Esophagus squamous epithelium (tissue), 5 donors: ENCODE measurements around the gene RAP2A. TPM values are rescaled to one million over a fixed set of nuclear protein-coding genes. Genes with fewer than 3 reads are reported as not detected.

Experiments used
- DNase-seq: peaks from one replicate; lab custom pipeline; 2025; lab: John Stamatoyannopoulos, UW
- H3K27ac ChIP-seq, 4 donors: fragments of 200-600 bp; sonication (generic); one replicate each; pipeline ENCODE4 v1.5.1; 2016 to 2019; ENCODE audit warnings: mild to moderate bottlenecking in 1 of 4
- H3K27me3 ChIP-seq, 4 donors: fragments of 200-600 bp; sonication (generic); 1 replicate in 3 of 4; 2 replicates in 1 of 4; pipeline versions ENCODE4 v1.5.1 to v1.6.0; 2017 to 2021; ENCODE audit warnings: antibody characterized with exemption in 1 of 4
- H3K36me3 ChIP-seq, 3 donors: fragments of 200-600 bp; sonication (generic); one replicate each; pipeline ENCODE4 v1.5.1; 2016 to 2019
- H3K4me1 ChIP-seq, 3 donors: fragments of 200-600 bp; sonication (generic); one replicate each; pipeline ENCODE4 v1.5.1; 2017 to 2019
- H3K4me3 ChIP-seq, 4 donors: fragments of 200-600 bp; sonication (generic); 1 replicate in 3 of 4; 2 replicates in 1 of 4; pipeline ENCODE4 v1.5.1; 2016 to 2019; ENCODE audit warnings: mild to moderate bottlenecking in 2 of 4, moderate library complexity in 1 of 4
- H3K9me3 ChIP-seq, 3 donors: fragments of 200-600 bp; sonication (generic); one replicate each; pipeline ENCODE4 v1.5.1; 2016 to 2019
- CTCF ChIP-seq, 6 experiments: fragments of 450-650 bp in 4 of 6; fragments of 200-600 bp in 2 of 6; sonication (generic) in 2 of 6; IDR thresholded peaks; one replicate each; pipeline ENCODE4 v1.5.1; 2016 to 2019; ENCODE audit warnings: antibody characterized with exemption in 6 of 6, mild to moderate bottlenecking in 4 of 6, moderate library complexity in 4 of 6
- POLR2A ChIP-seq, 4 donors: fragments of 450-650 bp; IDR thresholded peaks; one replicate each; pipeline ENCODE4 v1.6.1; 2017; ENCODE audit warnings: antibody characterized with exemption in 4 of 4, mild to moderate bottlenecking in 4 of 4, moderate library complexity in 3 of 4
- whole genome bisulfite sequencing, 2 donors: methylation state at CpG; one replicate each; pipeline ENCODE4 v1.1.5; 2018; 5-methylcytosine and 5-hydroxymethylcytosine counted together
- intact Hi-C: fragments of 100-400 bp; cut with DNase I; formaldehyde crosslinking; loops from one replicate; pipeline ENCODE4 v1.15.0; 2022
- total RNA-seq, 4 donors: library from RNA; depleted of rRNA; stranded (reverse); fragments of >200 nt; gene quantifications; one replicate each; pipeline ENCODE4 v1.1.0, GENCODE V29; 2016
- donor health status: DM: yes; HTN: yes; CAD: no.

Gene RAP2A
- total RNA-seq, 4 donors from 2014 or later: 20.3 to 29.1 (median 26.7) TPM

GRCh38 chr13:97445522-97446187 lies 11.7 kb downstream of the RAP2A start:
- Histone ChIP-seq H3K27me3 (no peaks in the 10 kb centered on the region), H3K4me1 (peaks cover 0 to 10% (median 0%) of the 10 kb centered on the region in 3 donors), H3K9me3 (no peaks in the 10 kb centered on the region), H3K4me3 (no peak overlapping the region), H3K27ac (no peak overlapping the region), H3K36me3 (peaks cover 0 to 10% (median 0%) of the 10 kb centered on the region in 3 donors)
- no peak for DNase-seq
- TF ChIP-seq CTCF (IDR thresholded peaks at IDR 0.05): no peak
- TF ChIP-seq POLR2A (IDR thresholded peaks at IDR 0.05): no peak
- intact Hi-C loops: no loop called here

- peaks cover 0 to 10% (median 0%) of the 10 kb centered on the region in 3 donors for H3K36me3 ChIP-seq
- H3K27me3 ChIP-seq: no peaks in the 10 kb centered on the region
- H3K27ac ChIP-seq: no peak overlapping the region
- no peak for DNase-seq
- no peak overlapping the region for H3K4me3 ChIP-seq
- H3K4me1 ChIP-seq: peaks cover 0 to 2% (median 0%) of the 10 kb centered on the region in 3 donors
- WGBS, 2 donors: 90 to 95% methylated on average over 5 of the region's 5 CpGs
- no peaks in the 10 kb centered on the region for H3K9me3 ChIP-seq
- intact Hi-C loops: no loop called here
- TF ChIP-seq POLR2A (IDR thresholded peaks at IDR 0.05) (no peak), CTCF (IDR thresholded peaks at IDR 0.05) (no peak)
Observed at GRCh38 chr13:97446448-97446847, 12.5 kb downstream of the RAP2A start.

- TF ChIP-seq POLR2A (IDR thresholded peaks at IDR 0.05) (no peak), CTCF (IDR thresholded peaks at IDR 0.05) (no peak)
- Histone ChIP-seq H3K36me3 (peaks cover 0 to 11% (median 0%) of the 10 kb centered on the region in 3 donors), H3K4me1 (no peaks in the 10 kb centered on the region), H3K4me3 (no peak overlapping the region), H3K27ac (no peak overlapping the region), H3K9me3 (no peaks in the 10 kb centered on the region), H3K27me3 (no peaks in the 10 kb centered on the region)
- WGBS, 2 donors: 91 to 95% methylated on average over 5 of the region's 5 CpGs
- intact Hi-C loops: no loop called here
- no peak for DNase-seq
Observed at GRCh38 chr13:97448503-97449251, 14.7 kb downstream of the RAP2A start.

GRCh38 chr13:97454699-97455098 lies 20.7 kb downstream of the RAP2A start:
- intact Hi-C loops: no loop called here
- Histone ChIP-seq H3K27ac (no peak overlapping the region), H3K27me3 (no peaks in the 10 kb centered on the region), H3K9me3 (no peaks in the 10 kb centered on the region), H3K4me1 (peaks cover 0 to 6% (median 0%) of the 10 kb centered on the region in 3 donors), H3K4me3 (no peak overlapping the region), H3K36me3 (peaks cover 0 to 9% (median 0%) of the 10 kb centered on the region in 3 donors)
- no peak for TF ChIP-seq POLR2A (IDR thresholded peaks at IDR 0.05)
- TF ChIP-seq CTCF (IDR thresholded peaks at IDR 0.05): no peak
- DNase-seq: no peak

- H3K27ac ChIP-seq: no peak overlapping the region
- H3K4me3 ChIP-seq: no peak overlapping the region
- H3K36me3 ChIP-seq: peaks cover 0 to 9% (median 0%) of the 10 kb centered on the region in 3 donors
- no peaks in the 10 kb centered on the region for H3K9me3 ChIP-seq
- peaks cover 0 to 7% (median 0%) of the 10 kb centered on the region in 3 donors for H3K4me1 ChIP-seq
- DNase-seq: no peak
- 79 to 84% methylated on average over 3 of the region's 3 CpGs for WGBS, 2 donors
- intact Hi-C loops: no loop called here
- H3K27me3 ChIP-seq: no peaks in the 10 kb centered on the region
- TF ChIP-seq POLR2A (IDR thresholded peaks at IDR 0.05) (no peak), CTCF (IDR thresholded peaks at IDR 0.05) (no peak)
Observed at GRCh38 chr13:97456047-97456446, 22.1 kb downstream of the RAP2A start.
